ENCODE data around the gene TRERF1. TPM values are rescaled to one million over a fixed set of nuclear protein-coding genes. Genes with fewer than 3 reads are reported as not detected.

TRERF1 gene
- total and polyA plus RNA-seq, 2 experiments from 2014 or later: 3.2 to 5.1 TPM

DNA sequence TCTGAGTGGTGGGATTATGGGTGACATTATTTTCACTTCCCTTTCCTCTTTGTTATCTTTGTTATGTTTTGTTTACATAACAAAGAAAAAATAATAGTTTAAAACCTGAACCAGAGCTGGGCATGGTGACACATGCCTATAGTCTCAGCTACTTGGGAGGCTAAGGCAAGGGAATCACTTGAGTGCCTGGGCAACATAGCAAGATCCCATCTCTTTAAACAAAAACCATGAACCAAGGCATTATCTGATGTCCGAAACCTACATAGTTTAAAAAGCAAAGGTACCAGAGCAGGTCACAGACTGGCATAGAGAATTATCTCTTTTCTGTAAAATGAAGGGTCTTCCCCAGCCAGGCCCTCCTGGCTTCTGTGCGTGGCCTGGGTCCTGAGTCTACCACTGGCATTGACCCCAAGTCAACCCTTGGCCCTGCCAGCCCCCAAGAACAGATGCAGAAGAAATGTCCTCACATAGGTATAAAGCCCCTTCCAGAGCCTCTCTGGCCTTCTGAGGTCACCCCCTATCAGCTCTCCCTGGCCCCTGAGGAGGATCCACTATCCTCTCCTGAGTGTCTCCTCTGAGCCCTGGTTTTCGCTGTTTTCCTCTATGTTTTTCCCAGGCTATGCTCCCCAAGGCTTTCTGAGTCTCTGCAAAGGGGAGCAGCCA, 81.3 kb downstream of the TRERF1 start:
- Histone ChIP-seq H3K9me2 (replicated peaks; ENCODE audit: insufficient read depth) (no peaks in the 10 kb centered on the region), H3K27ac (no peak overlapping the region), H3K9me3 (ENCODE audit: low read depth) (no peaks in the 10 kb centered on the region), H3K4me1 (ENCODE audit: insufficient read depth) (peaks cover 6% of the 10 kb centered on the region), H2AFZ (no peak overlapping the region), H3K79me2 (peaks cover 18% of the 10 kb centered on the region), H3K4me3 (no peak overlapping the region), H3K36me3 (replicated peaks; ENCODE audit: insufficient read depth, low read depth) (no peaks in the 10 kb centered on the region), H3K27me3 (no peaks in the 10 kb centered on the region), H4K20me1 (ENCODE audit: insufficient read depth, poor library complexity, severe bottlenecking) (no peaks in the 10 kb centered on the region), H3K4me2 (no peak overlapping the region)
- no peak for DNase-seq (ENCODE audit: low spot score)
- TF ChIP-seq EZH2phosphoT487 (IDR thresholded peaks at IDR 0.05; ENCODE audit: low read depth, severe bottlenecking, unreplicated experiment): no peak
- no peak for TF ChIP-seq EZH2 (IDR thresholded peaks at IDR 0.05; ENCODE audit: borderline replicate concordance)
- TF ChIP-seq CTCF (IDR thresholded peaks at IDR 0.05; ENCODE audit: poor library complexity): no peak
- WGBS (ENCODE audit: low lambda C conversion rate, missing lambda C conversion rate): 100% methylated on average over 3 of the region's 3 CpGs

DNA sequence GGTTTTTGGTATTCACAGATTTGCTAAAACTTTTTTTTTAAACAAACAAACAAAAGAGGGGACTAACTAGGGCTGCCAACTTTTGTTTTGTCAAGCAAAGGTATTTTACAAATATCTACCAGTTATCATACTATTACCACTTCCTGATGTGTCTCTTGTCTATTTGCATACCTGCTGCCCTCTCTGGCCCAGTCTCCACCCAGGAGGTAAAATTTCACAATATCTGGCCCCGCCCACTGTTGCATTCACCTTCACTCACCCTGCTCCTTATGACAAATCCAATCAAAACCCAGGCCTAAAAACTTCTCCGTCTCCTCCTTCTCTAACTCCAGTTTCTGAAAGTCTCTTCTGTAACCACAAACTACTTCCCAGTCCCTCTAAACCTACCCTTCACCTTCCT, 82.2 kb downstream of the TRERF1 start:
- H2AFZ ChIP-seq: no peak overlapping the region
- TF ChIP-seq CTCF (IDR thresholded peaks at IDR 0.05; ENCODE audit: poor library complexity): no peak
- no peak for TF ChIP-seq EZH2phosphoT487 (IDR thresholded peaks at IDR 0.05; ENCODE audit: low read depth, severe bottlenecking, unreplicated experiment)
- no peak for TF ChIP-seq EZH2 (IDR thresholded peaks at IDR 0.05; ENCODE audit: borderline replicate concordance)
- no peaks in the 10 kb centered on the region for H3K36me3 ChIP-seq (replicated peaks; ENCODE audit: insufficient read depth, low read depth)
- no peak overlapping the region for H3K27ac ChIP-seq
- H3K79me2 ChIP-seq: peaks cover 19% of the 10 kb centered on the region
- DNase-seq (ENCODE audit: low spot score): no peak
- no peaks in the 10 kb centered on the region for H3K27me3 ChIP-seq
- no peak overlapping the region for H3K4me2 ChIP-seq
- H3K9me3 ChIP-seq (ENCODE audit: low read depth): no peaks in the 10 kb centered on the region
- no peaks in the 10 kb centered on the region for H3K9me2 ChIP-seq (replicated peaks; ENCODE audit: insufficient read depth)
- H4K20me1 ChIP-seq (ENCODE audit: insufficient read depth, poor library complexity, severe bottlenecking): no peaks in the 10 kb centered on the region
- peaks cover 6% of the 10 kb centered on the region for H3K4me1 ChIP-seq (ENCODE audit: insufficient read depth)
- 100% methylated on average over 2 of the region's 2 CpGs for WGBS (ENCODE audit: low lambda C conversion rate, missing lambda C conversion rate)
- H3K4me3 ChIP-seq: no peak overlapping the region

- H2AFZ ChIP-seq: no peak overlapping the region
Observed at GRCh38 chr6:42368181-42368580, 83.5 kb downstream of the TRERF1 start.

More at GRCh38 chr6:42368181-42368580, 83.5 kb downstream of the TRERF1 start:
- no peak overlapping the region for H3K4me2 ChIP-seq
- H3K9me3 ChIP-seq (ENCODE audit: low read depth): no peaks in the 10 kb centered on the region
- H3K27ac ChIP-seq: no peak overlapping the region
- peaks cover 6% of the 10 kb centered on the region for H3K4me1 ChIP-seq (ENCODE audit: insufficient read depth)
- TF ChIP-seq EZH2phosphoT487 (IDR thresholded peaks at IDR 0.05; ENCODE audit: low read depth, severe bottlenecking, unreplicated experiment) (no peak), CTCF (IDR thresholded peaks at IDR 0.05; ENCODE audit: poor library complexity) (no peak), EZH2 (IDR thresholded peaks at IDR 0.05; ENCODE audit: borderline replicate concordance) (no peak)
- H3K4me3 ChIP-seq: no peak overlapping the region
- no peaks in the 10 kb centered on the region for H4K20me1 ChIP-seq (ENCODE audit: insufficient read depth, poor library complexity, severe bottlenecking)
- no peaks in the 10 kb centered on the region for H3K9me2 ChIP-seq (replicated peaks; ENCODE audit: insufficient read depth)
- peaks cover 25% of the 10 kb centered on the region for H3K79me2 ChIP-seq
- 93% methylated on average over 7 of the region's 7 CpGs for WGBS (ENCODE audit: low lambda C conversion rate, missing lambda C conversion rate)
- H3K36me3 ChIP-seq (replicated peaks; ENCODE audit: insufficient read depth, low read depth): no peaks in the 10 kb centered on the region
- no peak for DNase-seq (ENCODE audit: low spot score)
- no peaks in the 10 kb centered on the region for H3K27me3 ChIP-seq
